Ishikawa (cell line): ENCODE measurements around the gene CFD.

Experiments
- CEBPB ChIP-seq: IDR thresholded peaks from 2 replicates; pipeline ENCODE4 v1.6.1; 2012
- CREB1 ChIP-seq: IDR thresholded peaks from 2 replicates; pipeline ENCODE4 v1.6.1; 2012; ENCODE audit warnings: low read depth
- EGR1 ChIP-seq: IDR thresholded peaks from 2 replicates; pipeline ENCODE4 v1.6.1; 2012
- EP300 ChIP-seq: IDR thresholded peaks from 2 replicates; pipeline ENCODE4 v1.6.1; 2012; ENCODE audit warnings: borderline replicate concordance
- FOXM1 ChIP-seq: IDR thresholded peaks from 2 replicates; pipeline ENCODE4 v1.6.1; 2012; ENCODE audit warnings: low read depth, borderline replicate concordance
- MAX ChIP-seq: IDR thresholded peaks from 2 replicates; pipeline ENCODE4 v1.6.1; 2012
- NFIC ChIP-seq: IDR thresholded peaks from 2 replicates; pipeline ENCODE4 v1.6.1; 2012
- RAD21 ChIP-seq: IDR thresholded peaks from 2 replicates; pipeline ENCODE4 v1.6.1; 2012; ENCODE audit warnings: low read depth
- REST ChIP-seq: IDR thresholded peaks from 2 replicates; pipeline ENCODE4 v1.6.1; 2012; ENCODE audit warnings: low read depth, mild to moderate bottlenecking
- TAF1 ChIP-seq: IDR thresholded peaks from 2 replicates; pipeline ENCODE4 v1.6.1; 2012; ENCODE audit warnings: low read depth, mild to moderate bottlenecking
- TCF12 ChIP-seq: IDR thresholded peaks from 2 replicates; pipeline ENCODE4 v1.6.1; 2012; ENCODE audit warnings: low read depth
- TEAD4 ChIP-seq: IDR thresholded peaks from 2 replicates; pipeline ENCODE4 v1.6.1; 2012
- USF1 ChIP-seq: IDR thresholded peaks from 2 replicates; pipeline ENCODE4 v1.6.1; 2012
- YY1 ChIP-seq: IDR thresholded peaks from 2 replicates; pipeline ENCODE4 v1.6.1; 2012; ENCODE audit warnings: low read depth
- ZBTB7A ChIP-seq: IDR thresholded peaks from 2 replicates; pipeline ENCODE4 v1.6.1; 2012; ENCODE audit warnings: low read depth

Gene CFD

GRCh38 chr19:873561-874041, 14.1 kb downstream of the CFD start:
- TF ChIP-seq EGR1 (no peak), CEBPB (no peak), TCF12 (no peak), YY1 (no peak), TEAD4 (no peak), FOXM1 (no peak), MAX (no peak), RAD21 (no peak), NFIC (no peak), ZBTB7A (no peak), CREB1 (no peak), USF1 (no peak), REST (no peak), EP300 (no peak), TAF1 (no peak)

GRCh38 chr19:875265-875879, 15.9 kb downstream of the CFD start:
- TF ChIP-seq TAF1 (no peak), NFIC (no peak), CREB1 (no peak), YY1 (no peak), ZBTB7A (no peak), EP300 (no peak), REST (no peak), FOXM1 (no peak), EGR1 (no peak), TCF12 (no peak), TEAD4 (no peak), MAX (no peak), RAD21 (no peak), CEBPB (no peak), USF1 (no peak)

GRCh38 chr19:876089-876488, 16.6 kb downstream of the CFD start:
- TF ChIP-seq CREB1 (no peak), CEBPB (no peak)

GRCh38 chr19:876780-877314, 17.4 kb downstream of the CFD start:
- TF ChIP-seq CREB1 (no peak), RAD21 (no peak), TAF1 (no peak), USF1 (no peak), CEBPB (no peak), REST (no peak), TCF12 (no peak), NFIC (no peak), FOXM1 (no peak), MAX (no peak), YY1 (no peak), EGR1 (no peak), EP300 (no peak), TEAD4 (no peak)
